ENCODE results near the gene CHCHD10.

DNA sequence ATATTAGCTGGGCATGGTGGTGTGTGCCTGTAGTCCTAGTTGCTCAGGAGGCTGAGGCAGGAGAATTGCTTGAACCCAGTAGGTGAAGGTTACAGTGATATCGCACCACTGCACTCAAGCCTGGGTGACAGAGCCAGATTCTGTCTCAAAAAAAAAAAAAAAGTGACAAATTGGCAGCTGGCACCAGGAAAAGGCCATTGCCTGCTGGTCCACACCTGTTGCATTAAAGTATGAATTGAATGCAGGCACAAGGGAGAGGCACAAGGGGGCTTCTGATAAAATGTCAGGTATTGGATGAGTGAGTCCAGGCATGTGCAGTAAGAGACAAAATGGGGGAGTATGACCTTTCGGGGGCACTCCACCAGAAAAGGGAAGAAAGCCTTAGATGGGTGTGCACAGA, 45.0 kb downstream of the CHCHD10 start:
- TF ChIP-seq, protein P1, sequence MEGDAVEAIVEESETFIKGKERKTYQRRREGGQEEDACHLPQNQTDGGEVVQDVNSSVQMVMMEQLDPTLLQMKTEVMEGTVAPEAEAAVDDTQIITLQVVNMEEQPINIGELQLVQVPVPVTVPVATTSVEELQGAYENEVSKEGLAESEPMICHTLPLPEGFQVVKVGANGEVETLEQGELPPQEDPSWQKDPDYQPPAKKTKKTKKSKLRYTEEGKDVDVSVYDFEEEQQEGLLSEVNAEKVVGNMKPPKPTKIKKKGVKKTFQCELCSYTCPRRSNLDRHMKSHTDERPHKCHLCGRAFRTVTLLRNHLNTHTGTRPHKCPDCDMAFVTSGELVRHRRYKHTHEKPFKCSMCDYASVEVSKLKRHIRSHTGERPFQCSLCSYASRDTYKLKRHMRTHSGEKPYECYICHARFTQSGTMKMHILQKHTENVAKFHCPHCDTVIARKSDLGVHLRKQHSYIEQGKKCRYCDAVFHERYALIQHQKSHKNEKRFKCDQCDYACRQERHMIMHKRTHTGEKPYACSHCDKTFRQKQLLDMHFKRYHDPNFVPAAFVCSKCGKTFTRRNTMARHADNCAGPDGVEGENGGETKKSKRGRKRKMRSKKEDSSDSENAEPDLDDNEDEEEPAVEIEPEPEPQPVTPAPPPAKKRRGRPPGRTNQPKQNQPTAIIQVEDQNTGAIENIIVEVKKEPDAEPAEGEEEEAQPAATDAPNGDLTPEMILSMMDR (IDR thresholded peaks at IDR 0.05), result no peak
- TF ChIP-seq POLR2AphosphoS5 (IDR thresholded peaks at IDR 0.05; ENCODE audit: insufficient read depth in 1 of 2, low read depth in 1 of 2), result no peak
